SH-SY5Y (cell line): ENCODE data around the gene ARG2.

Experiments used
- GATA2 ChIP-seq: IDR thresholded peaks from 2 replicates; pipeline ENCODE4 v1.6.1; 2011; ENCODE audit warnings: mild to moderate bottlenecking, low read depth, low read length
- GATA3 ChIP-seq: IDR thresholded peaks from 2 replicates; pipeline ENCODE4 v1.6.1; 2011; ENCODE audit warnings: low read depth, mild to moderate bottlenecking, low read length, moderate library complexity

GRCh38 chr14:67619446-67620216 is at the start of gene ARG2:
- TF ChIP-seq GATA2 (no peak), GATA3 (no peak)
